ENCODE results near the gene IGF2BP3.

The IGF2BP3 gene

GRCh38 chr7:23472556-23472955 is 2.3 kb upstream of the IGF2BP3 start:
- no peak for DNase-seq (ENCODE audit: low spot score)
- no peak for FAIRE-seq

GRCh38 chr7:23472046-23472445 is 1.8 kb upstream of the IGF2BP3 start:
- DNase-seq (ENCODE audit: low spot score) (no peak), FAIRE-seq (no peak)

- no peak for FAIRE-seq
Observed at GRCh38 chr7:23471106-23471859, 992 bp upstream of the IGF2BP3 start.

GRCh38 chr7:23469961-23470250 is 385 bp downstream of the IGF2BP3 start:
- DNase-seq (ENCODE audit: low spot score) = no peak
- no peak for FAIRE-seq

More at GRCh38 chr7:23471106-23471859, 992 bp upstream of the IGF2BP3 start:
- DNase-seq (ENCODE audit: low spot score) = no peak

- DNase-seq (ENCODE audit: low spot score) (no peak), FAIRE-seq (no peak)
Observed at GRCh38 chr7:23469150-23469960, 936 bp downstream of the IGF2BP3 start.

- no peak for DNase-seq (ENCODE audit: low spot score)
- FAIRE-seq = no peak
Observed at GRCh38 chr7:23468526-23469149, 1.7 kb downstream of the IGF2BP3 start.

- DNase-seq (ENCODE audit: low spot score) (no peak), FAIRE-seq (no peak)
Observed at GRCh38 chr7:23467806-23468525, 2.3 kb downstream of the IGF2BP3 start.

GRCh38 chr7:23467291-23467805 is 2.9 kb downstream of the IGF2BP3 start:
- no peak for DNase-seq (ENCODE audit: low spot score)

GRCh38 chr7:23462846-23463245 is 7.4 kb downstream of the IGF2BP3 start:
- DNase-seq (ENCODE audit: low spot score) (no peak), FAIRE-seq (no peak)

More at GRCh38 chr7:23467291-23467805, 2.9 kb downstream of the IGF2BP3 start:
- no peak for FAIRE-seq

GRCh38 chr7:23458044-23458443 is 12.2 kb downstream of the IGF2BP3 start:
- DNase-seq (ENCODE audit: low spot score) = no peak
- no peak for FAIRE-seq

GRCh38 chr7:23456093-23456492 is 14.2 kb downstream of the IGF2BP3 start:
- DNase-seq (ENCODE audit: low spot score) = no peak
- FAIRE-seq = no peak

GRCh38 chr7:23454881-23455526 is 15.3 kb downstream of the IGF2BP3 start:
- DNase-seq (ENCODE audit: low spot score) (peak; percentile 17), FAIRE-seq (peak; percentile 20)

GRCh38 chr7:23450518-23450917 is 19.8 kb downstream of the IGF2BP3 start:
- no peak for FAIRE-seq
- DNase-seq (ENCODE audit: low spot score) = no peak

- DNase-seq (ENCODE audit: low spot score) = no peak
Observed at GRCh38 chr7:23449941-23450340, 20.4 kb downstream of the IGF2BP3 start.

GRCh38 chr7:23445326-23445725 is 25.0 kb downstream of the IGF2BP3 start:
- FAIRE-seq (no peak), DNase-seq (ENCODE audit: low spot score) (no peak)

More at GRCh38 chr7:23449941-23450340, 20.4 kb downstream of the IGF2BP3 start:
- FAIRE-seq = no peak

GRCh38 chr7:23443974-23444373 is 26.3 kb downstream of the IGF2BP3 start:
- FAIRE-seq = no peak

GRCh38 chr7:23438171-23438570 is 32.1 kb downstream of the IGF2BP3 start:
- FAIRE-seq = no peak
- DNase-seq (ENCODE audit: low spot score) = no peak

More at GRCh38 chr7:23443974-23444373, 26.3 kb downstream of the IGF2BP3 start:
- DNase-seq (ENCODE audit: low spot score) = no peak

GRCh38 chr7:23434147-23434917 is 36.0 kb downstream of the IGF2BP3 start:
- DNase-seq (ENCODE audit: low spot score) (no peak), FAIRE-seq (no peak)

- FAIRE-seq (no peak), DNase-seq (ENCODE audit: low spot score) (no peak)
Observed at GRCh38 chr7:23431702-23432199, 38.5 kb downstream of the IGF2BP3 start.

GRCh38 chr7:23430893-23431259 is 39.4 kb downstream of the IGF2BP3 start:
- no peak for FAIRE-seq
- DNase-seq (ENCODE audit: low spot score) = no peak

Measured in urothelium cell line (cell line).